ENCODE measurements around the gene SGPP2. TPM values are rescaled to one million over a fixed set of nuclear protein-coding genes. Genes with fewer than 3 reads are reported as not detected.

The SGPP2 gene
- total RNA-seq, 1 donor from 2014 or later: 0.20 TPM

DNA sequence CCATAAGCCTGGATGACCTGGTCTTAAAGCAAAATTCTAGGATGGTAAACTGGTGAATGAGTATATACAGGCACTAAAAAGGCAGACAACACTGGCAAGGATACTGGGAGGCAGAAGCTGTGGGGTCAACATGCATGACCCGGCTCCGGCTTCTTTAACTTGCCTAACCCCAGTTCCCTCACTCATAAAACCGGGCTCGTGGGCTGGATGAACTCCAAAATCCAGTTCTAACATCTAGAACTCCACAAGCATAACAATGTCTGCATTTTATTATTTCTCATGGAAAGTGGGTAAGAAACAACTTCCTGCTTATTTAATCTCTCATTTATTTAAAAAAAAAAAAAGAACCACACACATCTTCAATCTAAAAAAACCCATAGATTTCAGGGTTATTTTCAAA, 174.3 kb downstream of the SGPP2 start:
- Histone ChIP-seq H3K9me3 (ENCODE audit: insufficient read depth, low read depth, low read length) (no peaks in the 10 kb centered on the region), H3K79me2 (ENCODE audit: insufficient read depth, low read length) (no peaks in the 10 kb centered on the region), H3K27ac (ENCODE audit: low read depth, low read length) (no peak overlapping the region), H3K4me1 (ENCODE audit: insufficient read depth, low read length) (no peaks in the 10 kb centered on the region), H3K27me3 (ENCODE audit: insufficient read depth, low read length) (no peaks in the 10 kb centered on the region), H3K9ac (ENCODE audit: low read length) (no peak overlapping the region), H2AFZ (ENCODE audit: low read depth, low read length) (no peak overlapping the region), H3K4me3 (ENCODE audit: insufficient read depth, low read depth, low read length) (no peak overlapping the region), H4K20me1 (ENCODE audit: insufficient read depth, low read length) (peaks cover 5% of the 10 kb centered on the region), H3K4me2 (ENCODE audit: low read length) (no peak overlapping the region), H3K36me3 (ENCODE audit: insufficient read depth, low read length) (peaks cover 27% of the 10 kb centered on the region)
- Mint-ChIP-seq H3K4me3 (ENCODE audit: unreplicated experiment) (no peak overlapping the region), H3K27me3 (ENCODE audit: low read depth, unreplicated experiment) (no peaks in the 10 kb centered on the region), H3K9me3 (ENCODE audit: unreplicated experiment) (no peaks in the 10 kb centered on the region), H3K4me1 (ENCODE audit: low read depth, unreplicated experiment) (peaks cover 10% of the 10 kb centered on the region), H3K27ac (ENCODE audit: unreplicated experiment) (no peak overlapping the region), H3K36me3 (ENCODE audit: low read depth, unreplicated experiment) (no peaks in the 10 kb centered on the region)
- TF ChIP-seq EZH2 (IDR thresholded peaks at IDR 0.05; ENCODE audit: insufficient read depth, low read length): no peak
- DNase-seq (ENCODE audit: low read depth): no peak
- no peak for FAIRE-seq

DNA sequence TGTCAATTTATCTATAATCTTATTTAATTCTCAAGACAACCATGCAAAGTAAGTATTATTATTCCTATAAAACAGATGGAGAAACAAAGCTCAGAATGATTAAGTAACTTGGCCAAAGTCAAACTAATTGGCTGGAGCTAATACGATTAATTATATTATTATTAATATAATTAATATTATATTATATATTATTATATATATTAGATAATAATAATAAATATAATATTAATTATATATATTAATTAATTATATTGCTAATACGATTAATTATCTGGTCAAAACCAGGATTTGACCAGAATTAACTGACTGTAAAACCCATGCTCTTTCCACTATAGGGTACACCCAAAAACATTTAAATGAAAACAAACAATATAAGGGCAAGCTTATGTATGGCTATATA, 179.2 kb downstream of the SGPP2 start:
- no peaks in the 10 kb centered on the region for H3K4me1 Mint-ChIP-seq (ENCODE audit: low read depth, unreplicated experiment)

DNA sequence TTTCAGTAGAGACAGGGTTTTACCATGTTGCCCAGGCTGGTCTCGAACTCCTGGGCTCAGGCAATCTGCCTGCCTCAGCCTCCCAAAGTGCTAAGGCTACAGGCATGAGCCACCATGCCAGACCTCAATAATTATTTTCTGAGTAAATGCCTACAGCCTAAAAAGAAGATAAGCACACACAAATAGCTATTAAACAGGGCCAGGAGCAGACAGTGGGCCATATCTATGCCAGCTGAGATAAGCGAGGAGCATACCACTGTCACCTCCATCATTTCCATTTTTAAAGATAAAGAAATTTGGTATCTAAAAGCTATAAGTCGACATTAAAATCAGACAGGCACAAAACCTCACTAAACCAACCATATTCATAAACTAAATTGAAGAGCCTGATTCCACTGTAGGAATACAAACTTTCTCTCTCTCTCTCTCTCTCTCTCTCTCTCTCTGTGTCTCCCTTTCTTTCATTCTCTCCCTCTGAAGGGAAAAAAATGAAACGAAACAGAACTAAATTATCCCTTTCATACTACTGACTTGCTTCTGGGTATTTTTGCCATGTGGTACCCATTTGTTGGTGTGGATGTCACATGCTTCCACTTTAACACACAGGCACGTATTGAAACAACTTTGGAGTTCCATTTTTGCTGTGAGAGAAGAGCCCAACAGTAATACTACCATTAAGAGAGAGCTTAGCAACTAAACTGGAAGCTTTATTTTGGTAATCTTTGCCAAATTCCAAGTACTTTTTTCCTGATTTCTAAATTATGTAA, 180.6 kb downstream of the SGPP2 start:
- Mint-ChIP-seq H3K27me3 (ENCODE audit: low read depth, unreplicated experiment) (no peaks in the 10 kb centered on the region), H3K4me1 (ENCODE audit: low read depth, unreplicated experiment) (no peaks in the 10 kb centered on the region), H3K36me3 (ENCODE audit: low read depth, unreplicated experiment) (no peaks in the 10 kb centered on the region), H3K4me3 (ENCODE audit: unreplicated experiment) (no peak overlapping the region), H3K9me3 (ENCODE audit: unreplicated experiment) (no peaks in the 10 kb centered on the region), H3K27ac (ENCODE audit: unreplicated experiment) (no peak overlapping the region)
- Histone ChIP-seq H2AFZ (ENCODE audit: low read depth, low read length) (no peak overlapping the region), H3K36me3 (ENCODE audit: insufficient read depth, low read length) (peaks cover 3% of the 10 kb centered on the region), H3K4me1 (ENCODE audit: insufficient read depth, low read length) (no peaks in the 10 kb centered on the region), H3K4me3 (ENCODE audit: insufficient read depth, low read depth, low read length) (no peak overlapping the region), H3K9me3 (ENCODE audit: insufficient read depth, low read depth, low read length) (no peaks in the 10 kb centered on the region), H3K27me3 (ENCODE audit: insufficient read depth, low read length) (no peaks in the 10 kb centered on the region), H3K4me2 (ENCODE audit: low read length) (no peak overlapping the region), H3K79me2 (ENCODE audit: insufficient read depth, low read length) (no peaks in the 10 kb centered on the region), H4K20me1 (ENCODE audit: insufficient read depth, low read length) (no peaks in the 10 kb centered on the region), H3K9ac (ENCODE audit: low read length) (no peak overlapping the region), H3K27ac (ENCODE audit: low read depth, low read length) (no peak overlapping the region)
- FAIRE-seq (no peak), DNase-seq (ENCODE audit: low read depth) (no peak)
- TF ChIP-seq EZH2 (IDR thresholded peaks at IDR 0.05; ENCODE audit: insufficient read depth, low read length): no peak

More for the DNA sequence above, 179.2 kb downstream of the SGPP2 start:
- Mint-ChIP-seq H3K27me3 (ENCODE audit: low read depth, unreplicated experiment) (no peaks in the 10 kb centered on the region), H3K9me3 (ENCODE audit: unreplicated experiment) (no peaks in the 10 kb centered on the region), H3K27ac (ENCODE audit: unreplicated experiment) (no peak overlapping the region), H3K36me3 (ENCODE audit: low read depth, unreplicated experiment) (no peaks in the 10 kb centered on the region), H3K4me3 (ENCODE audit: unreplicated experiment) (no peak overlapping the region)
- Histone ChIP-seq H3K9ac (ENCODE audit: low read length) (no peak overlapping the region), H3K36me3 (ENCODE audit: insufficient read depth, low read length) (peaks cover 9% of the 10 kb centered on the region), H3K79me2 (ENCODE audit: insufficient read depth, low read length) (no peaks in the 10 kb centered on the region), H4K20me1 (ENCODE audit: insufficient read depth, low read length) (no peaks in the 10 kb centered on the region), H3K4me3 (ENCODE audit: insufficient read depth, low read depth, low read length) (no peak overlapping the region), H3K9me3 (ENCODE audit: insufficient read depth, low read depth, low read length) (no peaks in the 10 kb centered on the region), H2AFZ (ENCODE audit: low read depth, low read length) (no peak overlapping the region), H3K27me3 (ENCODE audit: insufficient read depth, low read length) (no peaks in the 10 kb centered on the region), H3K4me1 (ENCODE audit: insufficient read depth, low read length) (no peaks in the 10 kb centered on the region), H3K27ac (ENCODE audit: low read depth, low read length) (no peak overlapping the region), H3K4me2 (ENCODE audit: low read length) (no peak overlapping the region)
- FAIRE-seq (no peak), DNase-seq (ENCODE audit: low read depth) (no peak)
- TF ChIP-seq, protein P1, sequence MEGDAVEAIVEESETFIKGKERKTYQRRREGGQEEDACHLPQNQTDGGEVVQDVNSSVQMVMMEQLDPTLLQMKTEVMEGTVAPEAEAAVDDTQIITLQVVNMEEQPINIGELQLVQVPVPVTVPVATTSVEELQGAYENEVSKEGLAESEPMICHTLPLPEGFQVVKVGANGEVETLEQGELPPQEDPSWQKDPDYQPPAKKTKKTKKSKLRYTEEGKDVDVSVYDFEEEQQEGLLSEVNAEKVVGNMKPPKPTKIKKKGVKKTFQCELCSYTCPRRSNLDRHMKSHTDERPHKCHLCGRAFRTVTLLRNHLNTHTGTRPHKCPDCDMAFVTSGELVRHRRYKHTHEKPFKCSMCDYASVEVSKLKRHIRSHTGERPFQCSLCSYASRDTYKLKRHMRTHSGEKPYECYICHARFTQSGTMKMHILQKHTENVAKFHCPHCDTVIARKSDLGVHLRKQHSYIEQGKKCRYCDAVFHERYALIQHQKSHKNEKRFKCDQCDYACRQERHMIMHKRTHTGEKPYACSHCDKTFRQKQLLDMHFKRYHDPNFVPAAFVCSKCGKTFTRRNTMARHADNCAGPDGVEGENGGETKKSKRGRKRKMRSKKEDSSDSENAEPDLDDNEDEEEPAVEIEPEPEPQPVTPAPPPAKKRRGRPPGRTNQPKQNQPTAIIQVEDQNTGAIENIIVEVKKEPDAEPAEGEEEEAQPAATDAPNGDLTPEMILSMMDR (IDR thresholded peaks at IDR 0.05; ENCODE audit: insufficient read depth, low read depth, low read length): no peak
- TF ChIP-seq EZH2 (IDR thresholded peaks at IDR 0.05; ENCODE audit: insufficient read depth, low read length): no peak

Measured in astrocyte (in vitro differentiated cells and primary cell).